Endothelial cell of umbilical vein (primary cell): ENCODE measurements around the gene ELOVL2. TPM values are rescaled to one million over a fixed set of nuclear protein-coding genes. Genes with fewer than 3 reads are reported as not detected.

Experiments used
- BruUV-seq: library from RNA; stranded (reverse); fragments of 400-500 nt; replicated peaks from 2 replicates; lab custom pipeline; 2021; lab: Mats Ljungman, UMichigan
- CTCF ChIA-PET: fragments of 300-600, 350-600 bp; sonication (Branson Sonifier 250); formaldehyde crosslinking; loops from one replicate; lab custom pipeline; 2021; ENCODE audit warnings: antibody characterized with exemption, inconsistent platforms; lab: Charles Lee
- POLR2A ChIA-PET: fragments of 300-600, 350-600 bp; sonication (Branson Sonifier 250); formaldehyde crosslinking; loops from one replicate; lab custom pipeline; 2021; ENCODE audit warnings: antibody characterized with exemption, inconsistent platforms; lab: Charles Lee
- DNase-seq: peaks from one replicate; pipeline ENCODE4 v3.0.0-alpha.2; 2011; ENCODE audit warnings: low read depth, low spot score
- FAIRE-seq: peaks from 2 replicates; lab custom pipeline; 2011; peaks lifted over from hg19 to GRCh38; lab: Jason Lieb, UNC
- H2AFZ ChIP-seq: 2 replicates; pipeline ENCODE4 v1.6.0; 2012; ENCODE audit warnings: low read depth, low read length, control low read depth, inconsistent platforms
- H3K27ac ChIP-seq: 2 replicates; pipeline ENCODE4 v1.5.1; 2011; ENCODE audit warnings: low read depth, mild to moderate bottlenecking, control low read depth, low read length, moderate library complexity; ENCODE audit not compliant: insufficient read depth
- H3K27me3 ChIP-seq, 2 experiments: 2 replicates each; pipeline versions ENCODE4 v1.6.0 to v1.6.1; 2011; ENCODE audit warnings: low read length in 2 of 2, mixed read lengths in 1 of 2; ENCODE audit not compliant: control insufficient read depth in 2 of 2, insufficient read depth in 2 of 2
- H3K36me3 ChIP-seq, 2 experiments: 2 replicates in 1 of 2; 3 replicates in 1 of 2; pipeline ENCODE4 v1.5.1; 2011; ENCODE audit warnings: low read length in 2 of 2, mild to moderate bottlenecking in 1 of 2, moderate library complexity in 1 of 2; ENCODE audit not compliant: control insufficient read depth in 2 of 2, insufficient read depth in 2 of 2; ENCODE audit errors: extremely low read depth in 1 of 2
- H3K4me1 ChIP-seq: 3 replicates; pipeline ENCODE4 v1.5.1; 2011; ENCODE audit warnings: mild to moderate bottlenecking, low read length; ENCODE audit not compliant: control insufficient read depth, insufficient read depth; ENCODE audit errors: extremely low read depth
- H3K4me2 ChIP-seq: 2 replicates; pipeline ENCODE4 v1.6.1; 2011; ENCODE audit warnings: low read length, control low read depth, mixed read lengths; ENCODE audit not compliant: insufficient read depth
- H3K4me3 ChIP-seq, 3 experiments: fragments of 200-600 bp in 1 of 3; sonication (generic), shearing (Covaris generic) in 1 of 3; replicated peaks in 1 of 3; 2 replicates each; pipeline ENCODE4 v1.5.1; 2011 to 2016; ENCODE audit warnings: control low read depth in 3 of 3, low read length in 3 of 3, mild to moderate bottlenecking in 2 of 3, inconsistent platforms in 1 of 3, low read depth in 1 of 3, moderate library complexity in 1 of 3; ENCODE audit not compliant: insufficient read depth in 1 of 3
- H3K79me2 ChIP-seq: 2 replicates; pipeline ENCODE4 v1.6.0; 2012; ENCODE audit warnings: low read length, inconsistent platforms; ENCODE audit not compliant: control insufficient read depth, insufficient read depth
- H3K9ac ChIP-seq: replicated peaks from 2 replicates; pipeline ENCODE3; 2011; ENCODE audit warnings: low read length, control low read depth; ENCODE audit not compliant: insufficient read depth; ENCODE audit errors: extremely low read depth
- H3K9me1 ChIP-seq: replicated peaks from 3 replicates; pipeline ENCODE4 v1.6.0; 2011; ENCODE audit warnings: mild to moderate bottlenecking, low read length; ENCODE audit not compliant: control insufficient read depth, insufficient read depth; ENCODE audit errors: extremely low read depth
- H3K9me3 ChIP-seq: replicated peaks from 2 replicates; pipeline ENCODE4 v1.5.1; 2012; ENCODE audit warnings: low read length, inconsistent platforms; ENCODE audit not compliant: control insufficient read depth, insufficient read depth
- H4K20me1 ChIP-seq: replicated peaks from 2 replicates; pipeline ENCODE3; 2011; ENCODE audit warnings: mild to moderate bottlenecking, low read length; ENCODE audit not compliant: control insufficient read depth, insufficient read depth; ENCODE audit errors: extremely low read depth
- CTCF ChIP-seq, 2 donors: IDR thresholded peaks; 1 replicate in 1 of 2; 2 replicates in 1 of 2; pipeline ENCODE4 v1.5.1; 2011; ENCODE audit warnings: low read length in 2 of 2, mild to moderate bottlenecking in 2 of 2, moderate library complexity in 2 of 2, control low read depth in 1 of 2, inconsistent platforms in 1 of 2, low read depth in 1 of 2; ENCODE audit not compliant: insufficient read depth in 1 of 2; ENCODE audit errors: extremely low read depth in 1 of 2
- EZH2 ChIP-seq: IDR thresholded peaks from 2 replicates; pipeline ENCODE4 v1.6.1; 2012; ENCODE audit warnings: borderline replicate concordance, low read depth, mild to moderate bottlenecking, moderate library complexity, low read length, inconsistent platforms; ENCODE audit not compliant: severe bottlenecking
- FOS ChIP-seq: IDR thresholded peaks from 2 replicates; pipeline ENCODE4 v1.6.1; 2011; ENCODE audit warnings: mild to moderate bottlenecking, low read length, moderate library complexity, borderline replicate concordance; ENCODE audit not compliant: insufficient read depth
- GATA2 ChIP-seq: IDR thresholded peaks from 2 replicates; pipeline ENCODE4 v1.7.0; 2011; ENCODE audit warnings: low read depth, mild to moderate bottlenecking, moderate library complexity, mixed read lengths, low read length; ENCODE audit not compliant: insufficient read length, insufficient read depth
- JUN ChIP-seq: IDR thresholded peaks from 2 replicates; pipeline ENCODE4 v1.6.1; 2011; ENCODE audit warnings: borderline replicate concordance, low read depth; ENCODE audit not compliant: insufficient read length, insufficient read depth
- MAX ChIP-seq: IDR thresholded peaks from 2 replicates; pipeline ENCODE4 v1.6.1; 2011; ENCODE audit not compliant: insufficient read depth, insufficient read length
- MYC ChIP-seq: IDR thresholded peaks from one replicate; pipeline ENCODE4 v1.6.1; 2011; ENCODE audit warnings: mild to moderate bottlenecking, low read depth, low read length
- POLR2A ChIP-seq: IDR thresholded peaks from 2 replicates; pipeline ENCODE4 v1.6.1; 2012; ENCODE audit warnings: low read depth, mild to moderate bottlenecking, control low read depth, low read length
- POLR2AphosphoS5 ChIP-seq: IDR thresholded peaks from 2 replicates; pipeline ENCODE4 v1.6.1; 2012; ENCODE audit warnings: low read depth, mild to moderate bottlenecking, control low read depth, low read length, moderate library complexity; ENCODE audit not compliant: insufficient read depth
- dilution Hi-C: fragments of 300-500 bp; cut with MboI; formaldehyde crosslinking; loops from one replicate; pipeline ENCODE4 v1.15.0; 2019; ENCODE audit warnings: low sequenced_read_pairs; ENCODE audit not compliant: extremely low pct_ligation_motif_present
- intact Hi-C: fragments of 100-400 bp; cut with micrococcal nuclease; formaldehyde crosslinking; loops from one replicate; pipeline ENCODE4 v1.10.0; 2022
- polyA plus RNA-seq, 4 experiments: library from polyadenylated mRNA; depleted of rRNA in 3 of 4; stranded (reverse) in 3 of 4; unstranded in 1 of 4; fragments of >200 nt; gene quantifications; 2 replicates each; pipeline versions ENCODE4 v1.2.1 to v1.2.3, GENCODE V29; 2011 to 2012; ENCODE audit warnings: missing spikeins in 1 of 4
- total RNA-seq: library from RNA; stranded (reverse); gene quantifications from 2 replicates; pipeline ENCODE4 v1.2.3, GENCODE V29; 2021

Gene ELOVL2
- total and polyA plus RNA-seq, 2 donors (not counting 3 experiments of a cell fraction or from before 2014, with no cell fraction given): not detected

GRCh38 chr6:10949579-10950490 is 94.3 kb downstream of the ELOVL2 start:
- Histone ChIP-seq H3K4me1 (no peaks in the 10 kb centered on the region), H2AFZ (no peak overlapping the region), H3K9ac (no peak overlapping the region), H3K4me2 (no peak overlapping the region), H3K27me3 (peaks cover 0 to 2% of the 10 kb centered on the region in 2 experiments), H3K79me2 (no peaks in the 10 kb centered on the region), H3K36me3 (no peaks in the 10 kb centered on the region), H3K27ac (no peak overlapping the region), H3K4me3 (no peak overlapping the region), H3K9me3 (no peaks in the 10 kb centered on the region), H3K9me1 (no peaks in the 10 kb centered on the region), H4K20me1 (no peaks in the 10 kb centered on the region)
- BruUV-seq: no TSS peak
- dilution Hi-C loops: no loop called here
- ChIA-PET CTCF (interaction anchor here (2.7 to 6.1 kb wide), 2 partner anchors 120 to 626 kb away, joined by 47 to 99 read pairs; no protein-coding TSS in a partner anchor), POLR2A (no interaction called here)
- intact Hi-C loops: no loop called here
- FAIRE-seq (no peak), DNase-seq (no peak)
- TF ChIP-seq EZH2: no peak

- Histone ChIP-seq H3K4me3 (no peak overlapping the region), H3K9ac (no peak overlapping the region), H3K27ac (no peak overlapping the region), H3K27me3 (peaks cover 0 to 2% of the 10 kb centered on the region in 2 experiments), H3K4me2 (no peak overlapping the region), H3K9me3 (no peaks in the 10 kb centered on the region), H3K9me1 (no peaks in the 10 kb centered on the region), H3K79me2 (no peaks in the 10 kb centered on the region), H2AFZ (no peak overlapping the region), H4K20me1 (no peaks in the 10 kb centered on the region), H3K4me1 (no peaks in the 10 kb centered on the region), H3K36me3 (no peaks in the 10 kb centered on the region)
- DNase-seq: no peak
- no peak for FAIRE-seq
- dilution Hi-C loops: no loop called here
- no peak for TF ChIP-seq GATA2
- TF ChIP-seq POLR2A: no peak
- no peak for TF ChIP-seq POLR2AphosphoS5
- TF ChIP-seq CTCF (IDR thresholded peaks at IDR 0.05; ENCODE audit: extremely low read depth in 1 of 2, insufficient read depth in 1 of 2, low read depth in 1 of 2, low read length in 2 of 2): no peak
- TF ChIP-seq MYC: no peak
- TF ChIP-seq JUN: no peak
- no peak for TF ChIP-seq FOS
- no peak for TF ChIP-seq EZH2
- no peak for TF ChIP-seq MAX
- intact Hi-C loops: no loop called here
- BruUV-seq: no TSS peak
- ChIA-PET POLR2A (no interaction called here), CTCF (interaction anchor here (1.0 to 6.1 kb wide), 2 partner anchors 122 to 628 kb away, joined by 4 to 99 read pairs; no protein-coding TSS in a partner anchor)
Observed at GRCh38 chr6:10947966-10948365, 96.1 kb downstream of the ELOVL2 start.
